Activated naive CD8-positive, alpha-beta T cell treated with anti-CD3 and anti-CD28 coated beads for 36 hours (primary cell): ENCODE data around the gene DUSP1. TPM values are rescaled to one million over a fixed set of nuclear protein-coding genes. Genes with fewer than 3 reads are reported as not detected.

ENCODE experiments used
- DNase-seq: peaks from one replicate; pipeline ENCODE4 v3.0.0; 2021
- H3K27ac Mint-ChIP-seq: one replicate; pipeline ENCODE4 v1.8.0; 2022; ENCODE audit warnings: mild to moderate bottlenecking, moderate library complexity, mixed read lengths
- H3K27me3 Mint-ChIP-seq: one replicate; pipeline ENCODE4 v1.8.0; 2022; ENCODE audit warnings: mild to moderate bottlenecking, mixed read lengths
- H3K36me3 Mint-ChIP-seq: one replicate; pipeline ENCODE4 v1.8.0; 2021; ENCODE audit warnings: mild to moderate bottlenecking, mixed read lengths
- H3K4me1 Mint-ChIP-seq: one replicate; pipeline ENCODE4 v1.8.0; 2021; ENCODE audit warnings: mixed read lengths
- H3K4me3 Mint-ChIP-seq: one replicate; pipeline ENCODE4 v1.8.0; 2022; ENCODE audit warnings: mild to moderate bottlenecking, moderate library complexity, mixed read lengths
- H3K9me3 Mint-ChIP-seq: one replicate; pipeline ENCODE4 v1.8.0; 2022; ENCODE audit warnings: mixed read lengths
- total RNA-seq, 2 experiments: library from RNA; stranded (reverse); gene quantifications; one replicate each; pipeline ENCODE4 v1.2.3, GENCODE V29; 2021

The DUSP1 gene
- total RNA-seq, 2 experiments from 2014 or later: 8.7 to 8.9 TPM

- H3K9me3 Mint-ChIP-seq: peaks cover 1% of the 10 kb centered on the region
- no peak overlapping the region for H3K27ac Mint-ChIP-seq
- no peaks in the 10 kb centered on the region for H3K36me3 Mint-ChIP-seq
- no peak overlapping the region for H3K4me3 Mint-ChIP-seq
- H3K27me3 Mint-ChIP-seq: peaks cover 4% of the 10 kb centered on the region
- no peak for DNase-seq
- H3K4me1 Mint-ChIP-seq: peaks cover 1% of the 10 kb centered on the region
These were observed 21.9 kb downstream of the DUSP1 start for GRCh38 chr5:172749076-172749475.

- Mint-ChIP-seq H3K27me3 (peaks cover 4% of the 10 kb centered on the region), H3K27ac (no peak overlapping the region), H3K36me3 (no peaks in the 10 kb centered on the region)
These were observed 22.6 kb downstream of the DUSP1 start for GRCh38 chr5:172748341-172748843.

GRCh38 chr5:172747471-172747870 is 23.5 kb downstream of the DUSP1 start:
- DNase-seq: no peak
- Mint-ChIP-seq H3K27me3 (peaks cover 4% of the 10 kb centered on the region), H3K27ac (no peak overlapping the region), H3K36me3 (no peaks in the 10 kb centered on the region), H3K4me1 (peaks cover 1% of the 10 kb centered on the region), H3K4me3 (no peak overlapping the region), H3K9me3 (peaks cover 1% of the 10 kb centered on the region)

More at GRCh38 chr5:172748341-172748843, 22.6 kb downstream of the DUSP1 start:
- DNase-seq: no peak
- H3K4me3 Mint-ChIP-seq: no peak overlapping the region
- peaks cover 1% of the 10 kb centered on the region for H3K4me1 Mint-ChIP-seq
- peaks cover 1% of the 10 kb centered on the region for H3K9me3 Mint-ChIP-seq

- H3K4me3 Mint-ChIP-seq: no peak overlapping the region
- H3K27me3 Mint-ChIP-seq: peaks cover 4% of the 10 kb centered on the region
- peaks cover 1% of the 10 kb centered on the region for H3K9me3 Mint-ChIP-seq
- H3K36me3 Mint-ChIP-seq: no peaks in the 10 kb centered on the region
- H3K4me1 Mint-ChIP-seq: peaks cover 1% of the 10 kb centered on the region
- no peak overlapping the region for H3K27ac Mint-ChIP-seq
- no peak for DNase-seq
These were observed 24.3 kb downstream of the DUSP1 start for GRCh38 chr5:172746725-172747124.

GRCh38 chr5:172745838-172746237 is 25.2 kb downstream of the DUSP1 start:
- Mint-ChIP-seq H3K9me3 (peaks cover 1% of the 10 kb centered on the region), H3K27me3 (peaks cover 4% of the 10 kb centered on the region), H3K36me3 (no peaks in the 10 kb centered on the region), H3K4me3 (no peak overlapping the region), H3K27ac (no peak overlapping the region), H3K4me1 (peaks cover 1% of the 10 kb centered on the region)
- DNase-seq: no peak

- H3K27me3 Mint-ChIP-seq: peaks cover 4% of the 10 kb centered on the region
- no peak overlapping the region for H3K27ac Mint-ChIP-seq
- no peaks in the 10 kb centered on the region for H3K36me3 Mint-ChIP-seq
- H3K4me3 Mint-ChIP-seq: no peak overlapping the region
- DNase-seq: no peak
- H3K4me1 Mint-ChIP-seq: peaks cover 1% of the 10 kb centered on the region
- H3K9me3 Mint-ChIP-seq: peaks cover 1% of the 10 kb centered on the region
These were observed 25.6 kb downstream of the DUSP1 start for GRCh38 chr5:172745406-172745805.

DNA sequence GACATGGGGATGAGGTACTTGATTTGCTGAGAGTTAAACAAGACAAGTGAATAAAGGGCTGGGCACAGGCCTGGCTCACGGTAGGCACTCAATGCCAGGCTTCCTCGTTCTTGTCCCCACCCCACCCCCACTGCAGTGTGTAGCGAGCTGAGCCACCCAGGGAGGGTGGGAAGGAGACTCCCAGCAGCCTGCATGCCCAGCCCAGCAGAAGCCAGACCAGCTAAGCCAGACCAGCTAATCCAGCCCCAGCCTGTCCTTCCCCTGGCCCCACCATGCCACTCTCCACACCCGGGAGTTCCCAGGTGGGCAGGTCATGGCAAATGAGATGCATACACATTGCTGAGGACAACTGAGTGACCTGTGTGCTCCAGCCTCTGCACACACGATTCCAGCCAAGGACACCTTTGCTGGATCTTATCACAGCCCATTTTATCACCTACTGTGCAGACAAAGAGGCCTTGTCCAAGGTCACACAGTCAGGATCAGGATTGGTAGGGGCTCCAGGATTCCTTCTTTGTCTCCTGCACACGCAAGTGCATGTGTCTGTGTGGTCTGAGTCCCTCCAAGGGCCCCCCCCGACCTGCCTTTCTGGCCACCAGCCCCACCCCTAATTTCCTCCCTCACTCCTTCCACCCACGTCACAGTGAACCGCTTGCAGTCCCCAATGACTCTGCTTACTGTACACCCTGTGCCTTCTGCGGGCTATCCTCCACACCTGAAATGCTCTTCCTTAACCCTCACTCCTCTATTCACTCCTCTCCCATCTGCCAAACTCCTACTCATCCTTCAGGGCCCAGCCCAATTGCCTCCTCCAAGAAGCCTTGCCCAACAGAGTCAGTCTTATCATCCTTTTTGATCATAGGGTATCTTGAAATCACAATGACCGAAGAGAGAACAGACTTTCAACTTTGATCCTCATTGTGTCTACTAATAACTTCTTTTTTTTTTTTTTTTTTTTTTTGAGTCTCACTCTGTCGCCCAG is 26.6 kb downstream of the DUSP1 start:
- no peak for DNase-seq
- Mint-ChIP-seq H3K36me3 (no peaks in the 10 kb centered on the region), H3K4me3 (no peak overlapping the region), H3K27me3 (peaks cover 4% of the 10 kb centered on the region), H3K4me1 (peaks cover 1% of the 10 kb centered on the region), H3K9me3 (peaks cover 1% of the 10 kb centered on the region), H3K27ac (no peak overlapping the region)

DNA sequence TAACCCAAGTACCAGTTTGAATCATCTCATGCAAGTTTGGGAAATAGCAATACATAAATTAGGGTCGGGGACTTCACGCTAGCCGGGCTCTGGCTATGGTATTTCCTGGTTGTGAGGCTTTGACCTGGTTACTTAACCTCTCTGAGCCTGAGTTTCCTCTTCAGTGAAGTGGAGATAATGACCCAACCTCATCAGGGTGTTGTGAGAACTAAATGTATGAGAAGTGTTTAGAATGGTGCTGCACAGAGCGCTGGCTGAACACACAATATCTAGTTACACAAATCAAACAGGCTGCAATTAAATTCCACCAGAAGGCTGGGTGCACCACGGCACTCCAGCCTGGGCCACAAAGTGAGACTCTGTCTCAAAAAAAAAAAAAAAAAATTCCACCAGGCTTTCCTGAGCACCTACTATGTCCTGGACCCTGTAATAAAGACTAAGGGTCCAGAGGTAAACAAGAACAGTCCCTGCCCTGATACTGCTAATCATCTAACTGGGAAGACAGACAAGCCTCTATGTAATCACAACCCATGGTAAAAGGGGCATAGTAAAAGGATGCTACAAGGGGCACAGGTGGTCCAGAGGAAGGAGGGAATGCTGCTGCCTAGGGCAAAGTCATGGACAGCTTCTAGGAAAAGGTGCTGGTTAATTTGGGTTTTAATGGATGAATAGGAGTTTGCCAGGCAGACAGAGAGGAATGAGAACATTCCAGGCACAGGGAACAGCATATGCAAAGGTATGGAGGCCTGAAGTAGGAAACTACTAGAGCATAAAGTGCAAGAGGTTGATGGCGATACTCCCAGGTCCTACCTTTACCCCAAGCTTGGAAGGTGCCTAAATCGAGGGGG is 27.7 kb downstream of the DUSP1 start:
- H3K9me3 Mint-ChIP-seq: peaks cover 1% of the 10 kb centered on the region
- peaks cover 1% of the 10 kb centered on the region for H3K4me1 Mint-ChIP-seq
- H3K27ac Mint-ChIP-seq: no peak overlapping the region
- DNase-seq: no peak
- H3K4me3 Mint-ChIP-seq: no peak overlapping the region
- H3K36me3 Mint-ChIP-seq: no peaks in the 10 kb centered on the region
- H3K27me3 Mint-ChIP-seq: peaks cover 4% of the 10 kb centered on the region

GRCh38 chr5:172741206-172741582 is 29.8 kb downstream of the DUSP1 start:
- H3K4me1 Mint-ChIP-seq: peaks cover 1% of the 10 kb centered on the region
- H3K36me3 Mint-ChIP-seq: no peaks in the 10 kb centered on the region
- no peak for DNase-seq
- H3K4me3 Mint-ChIP-seq: no peak overlapping the region
- H3K27me3 Mint-ChIP-seq: peaks cover 4% of the 10 kb centered on the region
- no peak overlapping the region for H3K27ac Mint-ChIP-seq
- H3K9me3 Mint-ChIP-seq: no peaks in the 10 kb centered on the region

GRCh38 chr5:172740428-172741205 is 30.4 kb downstream of the DUSP1 start:
- Mint-ChIP-seq H3K27me3 (peaks cover 4% of the 10 kb centered on the region), H3K36me3 (no peaks in the 10 kb centered on the region), H3K4me3 (no peak overlapping the region), H3K27ac (no peak overlapping the region), H3K4me1 (peaks cover 1% of the 10 kb centered on the region), H3K9me3 (no peaks in the 10 kb centered on the region)
- DNase-seq: no peak

DNA sequence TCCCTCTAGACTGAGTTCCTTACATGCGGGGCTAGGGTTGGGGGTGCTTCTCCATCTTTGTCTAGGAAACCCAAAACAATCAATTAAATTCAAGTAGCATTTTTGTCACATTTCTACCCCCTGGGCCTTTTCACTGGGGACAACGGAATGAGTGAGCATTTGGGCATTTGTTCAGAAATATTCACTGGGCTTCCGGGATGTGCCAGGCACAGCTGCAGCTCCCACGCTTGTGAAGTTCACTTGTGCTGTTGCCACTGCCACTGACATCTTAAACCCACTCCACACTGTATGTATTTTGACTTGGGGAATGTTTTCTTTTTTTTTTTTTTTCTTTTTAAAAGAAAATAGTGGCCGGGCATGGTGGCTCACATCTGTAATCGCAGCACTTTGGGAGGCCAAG is 31.6 kb downstream of the DUSP1 start:
- Mint-ChIP-seq H3K27ac (no peak overlapping the region), H3K9me3 (no peaks in the 10 kb centered on the region)

DNA sequence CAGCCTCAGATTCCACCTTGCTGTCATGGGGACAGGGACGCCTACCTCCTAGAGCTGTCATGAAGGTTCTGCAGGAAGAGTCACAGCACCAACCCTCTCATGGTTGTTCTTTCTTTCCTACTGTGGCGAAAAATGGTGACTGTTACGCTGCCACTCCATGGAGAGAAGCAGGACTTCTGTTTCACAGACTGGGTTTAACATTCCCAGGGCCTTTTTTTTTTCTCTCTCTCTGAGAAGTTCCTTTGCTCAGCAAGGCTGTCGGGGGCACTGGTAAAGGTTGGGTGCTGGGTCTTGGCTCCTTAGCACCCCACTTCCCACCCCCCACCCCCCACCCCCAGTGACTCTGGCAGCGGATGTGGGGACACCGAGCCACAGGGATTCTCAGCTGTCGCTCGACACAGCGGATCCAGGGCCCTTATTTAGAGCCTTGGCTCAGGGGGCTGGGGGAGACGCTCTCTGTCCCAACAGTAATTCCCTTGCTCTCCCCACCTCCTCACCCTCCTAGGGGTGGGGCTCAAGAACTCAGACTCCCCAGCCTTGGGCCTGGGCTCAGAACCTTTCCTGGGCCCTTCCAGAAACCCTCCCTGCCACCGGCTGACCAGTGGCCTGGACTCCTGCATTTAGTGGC is 34.4 kb downstream of the DUSP1 start:
- DNase-seq: no peak
- H3K36me3 Mint-ChIP-seq: no peaks in the 10 kb centered on the region
- no peaks in the 10 kb centered on the region for H3K9me3 Mint-ChIP-seq
- no peaks in the 10 kb centered on the region for H3K27me3 Mint-ChIP-seq
- H3K4me1 Mint-ChIP-seq: no peaks in the 10 kb centered on the region
- no peak overlapping the region for H3K27ac Mint-ChIP-seq
- no peak overlapping the region for H3K4me3 Mint-ChIP-seq

More for the DNA sequence above, 31.6 kb downstream of the DUSP1 start:
- no peak for DNase-seq
- no peak overlapping the region for H3K4me3 Mint-ChIP-seq
- no peaks in the 10 kb centered on the region for H3K36me3 Mint-ChIP-seq
- no peaks in the 10 kb centered on the region for H3K27me3 Mint-ChIP-seq
- no peaks in the 10 kb centered on the region for H3K4me1 Mint-ChIP-seq

- DNase-seq: no peak
- no peaks in the 10 kb centered on the region for H3K9me3 Mint-ChIP-seq
- no peak overlapping the region for H3K4me3 Mint-ChIP-seq
- H3K27me3 Mint-ChIP-seq: no peaks in the 10 kb centered on the region
- H3K36me3 Mint-ChIP-seq: no peaks in the 10 kb centered on the region
- no peak overlapping the region for H3K27ac Mint-ChIP-seq
- H3K4me1 Mint-ChIP-seq: no peaks in the 10 kb centered on the region
These were observed 35.7 kb downstream of the DUSP1 start for GRCh38 chr5:172735141-172735831.

DNA sequence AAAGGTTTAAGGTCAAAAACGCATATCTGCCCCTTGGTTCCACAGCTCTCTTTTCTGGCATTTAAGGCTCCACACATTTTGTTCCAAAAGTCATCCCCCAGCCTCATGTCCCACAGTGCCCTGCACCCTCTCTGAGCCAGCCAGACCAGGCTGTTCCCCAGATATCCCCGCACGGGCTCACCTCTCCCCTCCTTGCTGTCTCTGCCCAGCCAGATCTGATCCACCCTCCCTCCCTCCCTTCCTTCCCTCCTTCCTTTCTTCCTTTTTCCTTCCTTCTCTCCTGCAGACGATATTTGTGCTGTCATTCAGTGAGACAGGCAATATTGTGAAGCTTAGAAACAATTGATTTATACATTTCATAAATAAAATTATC is 37.0 kb downstream of the DUSP1 start:
- no peaks in the 10 kb centered on the region for H3K36me3 Mint-ChIP-seq
- H3K4me1 Mint-ChIP-seq: no peaks in the 10 kb centered on the region
- H3K27ac Mint-ChIP-seq: no peak overlapping the region
- no peak overlapping the region for H3K4me3 Mint-ChIP-seq
- H3K9me3 Mint-ChIP-seq: no peaks in the 10 kb centered on the region
- DNase-seq: no peak
- H3K27me3 Mint-ChIP-seq: no peaks in the 10 kb centered on the region
